ENCODE results near the gene EXD3. TPM values are rescaled to one million over a fixed set of nuclear protein-coding genes. Genes with fewer than 3 reads are reported as not detected.
A peak's percentile ranks its signal among the peaks of the same experiment; 100 is the strongest.

Gene EXD3
- polyA plus RNA-seq, 1 of the 3 experiments (the other 2 are of a cell fraction), result 11.5 TPM

GRCh38 chr9:137435980-137436760 lies 13.2 kb upstream of the EXD3 start:
- POLR2A ChIA-PET, result no interaction called here
- Histone ChIP-seq H3K9ac (no peak overlapping the region; the same call in 1 of the 2 replicates), H3K79me2 (ENCODE audit: insufficient read depth) (no peaks in the 10 kb centered on the region), H3F3A (replicated peaks; ENCODE audit: insufficient read depth) (no peaks in the 10 kb centered on the region), H3K27me3 (ENCODE audit: insufficient read depth) (no peaks in the 10 kb centered on the region), H3K9me2 (no peaks in the 10 kb centered on the region), H3K4me1 (ENCODE audit: control insufficient read depth in 1 of 2, insufficient read depth in 2 of 2, low read depth in 1 of 2, low read length in 1 of 2) (peaks cover 1 to 4% of the 10 kb centered on the region in 2 experiments; a peak in 2 of 4 replicates), H4K20me1 (ENCODE audit: insufficient read depth) (no peaks in the 10 kb centered on the region), H3K4me2 (peak overlapping the region; percentile 41; the same call in 1 of the 2 replicates), H3K27ac (ENCODE audit: low read depth in 2 of 2, low read length in 1 of 2) (peak overlapping the region in 1 of 2 experiments; percentile 24; a peak in 1 of 4 replicates), H3K36me3 (replicated peaks in 1 of 2; ENCODE audit: control insufficient read depth in 1 of 2, insufficient read depth in 2 of 2, low read length in 1 of 2) (no peaks in the 10 kb centered on the region), H3K9me3 (no peaks in the 10 kb centered on the region), H3K4me3 (ENCODE audit: low read depth in 2 of 2, low read length in 1 of 2) (no peak overlapping the region), H2AFZ (ENCODE audit: low read depth) (peak overlapping the region; percentile 41; the same call in 1 of the 2 replicates)
- CTCF ChIA-PET, result interaction anchor here (0.7 to 2.0 kb wide), 3 partner anchors 9 to 40 kb away, joined by 3 to 8 read pairs (median 5); partner anchors contain the start of genes EXD3 and NOXA1
- peak; percentile 65 for DNase-seq
- WGBS (ENCODE audit: low lambda C conversion rate), result 25% methylated on average over 8 of the region's 42 CpGs
- TF ChIP-seq NFIC (IDR thresholded peaks at IDR 0.05; ENCODE audit: borderline replicate concordance), result peak; percentile 79
- TF ChIP-seq TCF12 (IDR thresholded peaks at IDR 0.05), result no peak; the same call in 1 of the 2 replicates
- no peak for TF ChIP-seq RAD21 (IDR thresholded peaks at IDR 0.05; ENCODE audit: low read length)
- TF ChIP-seq TEAD4 (IDR thresholded peaks at IDR 0.05; ENCODE audit: borderline replicate concordance, insufficient read depth), result no peak
- TF ChIP-seq FOXJ3 (CRISPR knock-in tag; IDR thresholded peaks at IDR 0.05), result no peak
- peak; percentile 78; the same call in 1 of the 2 replicates for TF ChIP-seq JUND (IDR thresholded peaks at IDR 0.05)
- TF ChIP-seq IRF3 (IDR thresholded peaks at IDR 0.05; ENCODE audit: low read depth, low read length), result no peak
- no peak for TF ChIP-seq REST (IDR thresholded peaks at IDR 0.05; ENCODE audit: low read depth, low read length)
- peak; percentile 34; the same call in 1 of the 2 replicates for TF ChIP-seq MAX (IDR thresholded peaks at IDR 0.05; ENCODE audit: low read depth)
- TF ChIP-seq GABPA (IDR thresholded peaks at IDR 0.05; ENCODE audit: low read depth), result no peak
- no peak for TF ChIP-seq EZH2phosphoT487 (IDR thresholded peaks at IDR 0.05; ENCODE audit: borderline replicate concordance, low read depth)
- no peak for TF ChIP-seq CHD2 (IDR thresholded peaks at IDR 0.05; ENCODE audit: low read length, partially characterized antibody)
- TF ChIP-seq FOSL2 (IDR thresholded peaks at IDR 0.05; ENCODE audit: borderline replicate concordance, low read depth), result peak; percentile 88
- no peak for TF ChIP-seq SIN3A (IDR thresholded peaks at IDR 0.05; ENCODE audit: borderline replicate concordance, low read depth, low read length)
- TF ChIP-seq RCOR1 (IDR thresholded peaks at IDR 0.05; ENCODE audit: low read length), result no peak
- TF ChIP-seq USF1 (IDR thresholded peaks at IDR 0.05; ENCODE audit: borderline replicate concordance, low read depth), result no peak
- TF ChIP-seq NRF1 (IDR thresholded peaks at IDR 0.05; ENCODE audit: low read depth, low read length), result no peak
- TF ChIP-seq EP300 (IDR thresholded peaks at IDR 0.05; ENCODE audit: borderline replicate concordance in 1 of 2, low read depth in 1 of 2, low read length in 1 of 2), result no peak
- TF ChIP-seq FOXM1 (IDR thresholded peaks at IDR 0.05; ENCODE audit: low read depth), result no peak
- no peak for TF ChIP-seq PBX3 (IDR thresholded peaks at IDR 0.05)
- TF ChIP-seq GATA2 (CRISPR knock-in tag; IDR thresholded peaks at IDR 0.05), result no peak
- TF ChIP-seq POLR2AphosphoS5 (IDR thresholded peaks at IDR 0.05; ENCODE audit: low read depth, low read length), result no peak
- no peak for TF ChIP-seq RXRA (IDR thresholded peaks at IDR 0.05; ENCODE audit: borderline replicate concordance, low read depth)
- no peak for TF ChIP-seq CTCF (IDR thresholded peaks at IDR 0.05)
- TF ChIP-seq MEF2A (IDR thresholded peaks at IDR 0.05; ENCODE audit: borderline replicate concordance, low read depth), result no peak

All from SK-N-SH (cell line).